ENCODE data around the gene HTR2B.

The HTR2B gene

DNA sequence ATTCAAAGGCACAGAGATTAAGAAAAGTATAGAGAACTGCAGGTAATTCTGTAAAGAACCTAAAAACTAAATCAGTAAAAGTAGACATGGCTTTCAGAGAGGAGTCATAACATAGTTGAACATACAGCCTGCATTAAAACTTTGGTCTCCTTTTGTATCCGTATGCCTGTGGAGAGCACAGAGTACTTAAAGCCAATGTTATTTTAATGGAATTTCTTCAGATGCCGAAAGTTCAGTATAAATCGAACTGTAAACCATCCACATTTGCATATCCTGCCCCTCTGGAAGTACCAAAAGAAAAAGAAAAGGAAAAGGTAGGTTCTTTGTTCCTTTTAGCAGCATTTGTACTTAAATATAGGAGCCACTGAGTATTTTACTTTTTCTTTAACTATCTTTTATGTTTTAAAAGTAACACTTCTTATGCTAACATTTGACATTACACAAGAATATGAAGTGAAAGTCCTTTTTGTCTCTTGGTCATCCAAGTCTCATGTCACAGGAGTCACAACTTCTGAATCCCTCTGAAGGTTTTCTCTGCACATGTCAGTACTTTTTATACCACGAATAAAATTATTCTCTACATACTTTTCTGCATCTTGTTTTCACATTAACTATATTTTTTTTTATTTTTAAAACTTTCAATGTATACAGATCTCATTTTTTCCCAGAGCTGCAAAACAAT, 38.7 kb upstream of the HTR2B start:
- Histone ChIP-seq H3K4me2 (ENCODE audit: insufficient read depth, low read length) (no peak overlapping the region), H3K79me2 (ENCODE audit: insufficient read depth, low read length) (no peaks in the 10 kb centered on the region), H3K36me3 (ENCODE audit: insufficient read depth, low read length) (peaks cover 91% of the 10 kb centered on the region), H3K4me1 (ENCODE audit: insufficient read depth, low read length) (no peaks in the 10 kb centered on the region), H3K9me3 (ENCODE audit: insufficient read depth, low read length, severe bottlenecking) (no peaks in the 10 kb centered on the region), H3K27ac (ENCODE audit: low read length) (no peak overlapping the region), H4K20me1 (ENCODE audit: insufficient read depth, low read length) (no peaks in the 10 kb centered on the region), H3K27me3 (ENCODE audit: insufficient read depth, low read length, poor library complexity) (no peaks in the 10 kb centered on the region), H3K9ac (ENCODE audit: low read depth, low read length) (no peak overlapping the region), H3K4me3 (ENCODE audit: low read depth in 1 of 2, low read length in 2 of 2) (no peak overlapping the region), H2AFZ (ENCODE audit: low read depth, low read length) (no peak overlapping the region)
- DNase-seq (no peak), ATAC-seq (ENCODE audit: insufficient read depth, low read depth) (no peak)
- no peak for TF ChIP-seq EZH2 (IDR thresholded peaks at IDR 0.05; ENCODE audit: borderline replicate concordance, low read depth, low read length, severe bottlenecking)
- TF ChIP-seq, protein P1, sequence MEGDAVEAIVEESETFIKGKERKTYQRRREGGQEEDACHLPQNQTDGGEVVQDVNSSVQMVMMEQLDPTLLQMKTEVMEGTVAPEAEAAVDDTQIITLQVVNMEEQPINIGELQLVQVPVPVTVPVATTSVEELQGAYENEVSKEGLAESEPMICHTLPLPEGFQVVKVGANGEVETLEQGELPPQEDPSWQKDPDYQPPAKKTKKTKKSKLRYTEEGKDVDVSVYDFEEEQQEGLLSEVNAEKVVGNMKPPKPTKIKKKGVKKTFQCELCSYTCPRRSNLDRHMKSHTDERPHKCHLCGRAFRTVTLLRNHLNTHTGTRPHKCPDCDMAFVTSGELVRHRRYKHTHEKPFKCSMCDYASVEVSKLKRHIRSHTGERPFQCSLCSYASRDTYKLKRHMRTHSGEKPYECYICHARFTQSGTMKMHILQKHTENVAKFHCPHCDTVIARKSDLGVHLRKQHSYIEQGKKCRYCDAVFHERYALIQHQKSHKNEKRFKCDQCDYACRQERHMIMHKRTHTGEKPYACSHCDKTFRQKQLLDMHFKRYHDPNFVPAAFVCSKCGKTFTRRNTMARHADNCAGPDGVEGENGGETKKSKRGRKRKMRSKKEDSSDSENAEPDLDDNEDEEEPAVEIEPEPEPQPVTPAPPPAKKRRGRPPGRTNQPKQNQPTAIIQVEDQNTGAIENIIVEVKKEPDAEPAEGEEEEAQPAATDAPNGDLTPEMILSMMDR (IDR thresholded peaks at IDR 0.05; ENCODE audit: borderline replicate concordance, extremely low read depth, low read length, poor library complexity, severe bottlenecking), result no peak

DNA sequence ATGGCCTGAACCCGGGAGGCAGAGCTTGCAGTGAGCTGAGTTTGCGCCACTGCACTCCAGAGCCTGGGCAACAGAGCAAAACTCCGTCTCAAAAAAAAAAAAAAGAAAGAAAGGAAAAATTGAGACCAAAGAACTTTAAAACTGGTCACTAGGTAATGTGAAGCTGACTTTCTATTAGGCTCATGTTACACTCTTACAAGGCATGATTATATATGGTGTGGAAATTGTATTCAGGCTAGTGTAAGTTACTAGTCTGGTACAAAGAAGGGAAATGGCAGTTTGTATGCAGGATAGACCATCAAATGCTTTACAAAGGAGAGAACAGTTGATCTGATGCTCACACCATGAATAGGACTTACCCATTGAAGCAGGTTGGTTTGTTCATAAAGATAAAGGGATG, 38.2 kb upstream of the HTR2B start:
- Histone ChIP-seq H3K4me3 (ENCODE audit: low read depth in 1 of 2, low read length in 2 of 2) (no peak overlapping the region), H4K20me1 (ENCODE audit: insufficient read depth, low read length) (no peaks in the 10 kb centered on the region), H3K27ac (ENCODE audit: low read length) (no peak overlapping the region), H3K4me1 (ENCODE audit: insufficient read depth, low read length) (no peaks in the 10 kb centered on the region), H3K27me3 (ENCODE audit: insufficient read depth, low read length, poor library complexity) (no peaks in the 10 kb centered on the region), H2AFZ (ENCODE audit: low read depth, low read length) (no peak overlapping the region), H3K79me2 (ENCODE audit: insufficient read depth, low read length) (no peaks in the 10 kb centered on the region), H3K9me3 (ENCODE audit: insufficient read depth, low read length, severe bottlenecking) (no peaks in the 10 kb centered on the region), H3K36me3 (ENCODE audit: insufficient read depth, low read length) (peaks cover 91% of the 10 kb centered on the region), H3K9ac (ENCODE audit: low read depth, low read length) (no peak overlapping the region), H3K4me2 (ENCODE audit: insufficient read depth, low read length) (no peak overlapping the region)
- ATAC-seq (ENCODE audit: insufficient read depth, low read depth) (no peak), DNase-seq (no peak)
- no peak for TF ChIP-seq EZH2 (IDR thresholded peaks at IDR 0.05; ENCODE audit: borderline replicate concordance, low read depth, low read length, severe bottlenecking)
- TF ChIP-seq, protein P1 (IDR thresholded peaks at IDR 0.05; ENCODE audit: borderline replicate concordance, extremely low read depth, low read length, poor library complexity, severe bottlenecking), result no peak

DNA sequence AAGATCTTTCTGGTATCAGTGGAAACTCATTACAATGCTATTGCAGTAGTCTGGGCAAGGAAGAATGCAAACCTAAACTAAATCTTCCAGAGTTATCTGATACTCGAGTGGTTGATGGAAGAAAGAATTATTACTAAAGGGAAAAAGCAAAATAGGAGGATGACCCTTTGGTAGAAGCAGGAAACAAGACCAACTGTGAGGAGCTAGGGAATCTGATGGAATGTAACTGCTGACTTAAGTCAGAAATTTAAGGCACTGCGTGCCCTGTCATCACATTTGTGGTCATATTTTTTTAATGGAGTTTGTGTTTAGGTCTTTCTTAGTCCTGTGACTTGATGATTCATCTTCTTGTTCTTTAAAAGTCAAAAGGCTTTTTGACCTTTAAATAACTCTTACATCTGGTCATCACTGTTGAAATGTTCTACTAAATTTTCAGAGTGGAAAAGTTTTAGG, 37.1 kb upstream of the HTR2B start:
- Histone ChIP-seq H4K20me1 (ENCODE audit: insufficient read depth, low read length) (no peaks in the 10 kb centered on the region), H3K9ac (ENCODE audit: low read depth, low read length) (no peak overlapping the region), H3K27ac (ENCODE audit: low read length) (no peak overlapping the region), H3K27me3 (ENCODE audit: insufficient read depth, low read length, poor library complexity) (no peaks in the 10 kb centered on the region), H3K4me1 (ENCODE audit: insufficient read depth, low read length) (no peaks in the 10 kb centered on the region), H2AFZ (ENCODE audit: low read depth, low read length) (no peak overlapping the region), H3K4me2 (ENCODE audit: insufficient read depth, low read length) (no peak overlapping the region), H3K4me3 (ENCODE audit: low read depth in 1 of 2, low read length in 2 of 2) (no peak overlapping the region), H3K36me3 (ENCODE audit: insufficient read depth, low read length) (peaks cover 87% of the 10 kb centered on the region), H3K79me2 (ENCODE audit: insufficient read depth, low read length) (no peaks in the 10 kb centered on the region), H3K9me3 (ENCODE audit: insufficient read depth, low read length, severe bottlenecking) (no peaks in the 10 kb centered on the region)
- ATAC-seq (ENCODE audit: insufficient read depth, low read depth) (no peak), DNase-seq (no peak)
- TF ChIP-seq, protein P1 (IDR thresholded peaks at IDR 0.05; ENCODE audit: borderline replicate concordance, extremely low read depth, low read length, poor library complexity, severe bottlenecking), result no peak
- no peak for TF ChIP-seq EZH2 (IDR thresholded peaks at IDR 0.05; ENCODE audit: borderline replicate concordance, low read depth, low read length, severe bottlenecking)
